ENCODE results near the gene MED29.
A peak's percentile ranks its signal among the peaks of the same experiment; 100 is the strongest.

The MED29 gene

DNA sequence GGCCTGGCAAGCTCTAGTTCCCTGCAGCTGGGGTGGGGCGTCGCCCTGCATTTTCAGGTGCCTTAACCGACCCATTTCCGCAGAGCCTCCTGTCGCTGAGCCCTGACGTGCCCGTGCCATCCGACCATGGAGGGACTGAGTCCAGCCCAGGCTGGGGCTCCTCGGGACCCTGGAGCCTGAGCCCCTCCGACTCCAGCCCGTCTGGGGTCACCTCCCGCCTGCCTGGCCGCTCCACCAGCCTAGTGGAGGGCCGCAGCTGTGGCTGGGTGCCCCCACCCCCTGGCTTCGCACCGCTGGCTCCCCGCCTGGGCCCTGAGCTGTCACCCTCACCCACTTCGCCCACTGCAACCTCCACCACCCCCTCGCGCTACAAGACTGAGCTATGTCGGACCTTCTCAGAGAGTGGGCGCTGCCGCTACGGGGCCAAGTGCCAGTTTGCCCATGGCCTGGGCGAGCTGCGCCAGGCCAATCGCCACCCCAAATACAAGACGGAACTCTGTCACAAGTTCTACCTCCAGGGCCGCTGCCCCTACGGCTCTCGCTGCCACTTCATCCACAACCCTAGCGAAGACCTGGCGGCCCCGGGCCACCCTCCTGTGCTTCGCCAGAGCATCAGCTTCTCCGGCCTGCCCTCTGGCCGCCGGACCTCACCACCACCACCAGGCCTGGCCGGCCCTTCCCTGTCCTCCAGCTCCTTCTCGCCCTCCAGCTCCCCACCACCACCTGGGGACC is 16.6 kb downstream of the MED29 start:
- peak overlapping the region; percentile 98 for H3K4me3 ChIP-seq (ENCODE audit: low read length)
- TF ChIP-seq EZH2 (optimal IDR thresholded peaks at IDR 0.05; ENCODE audit: low read depth, low read length) (no peak), EZH2phosphoT487 (IDR thresholded peaks at IDR 0.05; ENCODE audit: low read length) (no peak)
- TF ChIP-seq, protein P1, sequence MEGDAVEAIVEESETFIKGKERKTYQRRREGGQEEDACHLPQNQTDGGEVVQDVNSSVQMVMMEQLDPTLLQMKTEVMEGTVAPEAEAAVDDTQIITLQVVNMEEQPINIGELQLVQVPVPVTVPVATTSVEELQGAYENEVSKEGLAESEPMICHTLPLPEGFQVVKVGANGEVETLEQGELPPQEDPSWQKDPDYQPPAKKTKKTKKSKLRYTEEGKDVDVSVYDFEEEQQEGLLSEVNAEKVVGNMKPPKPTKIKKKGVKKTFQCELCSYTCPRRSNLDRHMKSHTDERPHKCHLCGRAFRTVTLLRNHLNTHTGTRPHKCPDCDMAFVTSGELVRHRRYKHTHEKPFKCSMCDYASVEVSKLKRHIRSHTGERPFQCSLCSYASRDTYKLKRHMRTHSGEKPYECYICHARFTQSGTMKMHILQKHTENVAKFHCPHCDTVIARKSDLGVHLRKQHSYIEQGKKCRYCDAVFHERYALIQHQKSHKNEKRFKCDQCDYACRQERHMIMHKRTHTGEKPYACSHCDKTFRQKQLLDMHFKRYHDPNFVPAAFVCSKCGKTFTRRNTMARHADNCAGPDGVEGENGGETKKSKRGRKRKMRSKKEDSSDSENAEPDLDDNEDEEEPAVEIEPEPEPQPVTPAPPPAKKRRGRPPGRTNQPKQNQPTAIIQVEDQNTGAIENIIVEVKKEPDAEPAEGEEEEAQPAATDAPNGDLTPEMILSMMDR (IDR thresholded peaks at IDR 0.05; ENCODE audit: low read length) = no peak; the same call in 1 of the 2 replicates
- peaks cover 12% of the 10 kb centered on the region; the same call in 1 of the 2 replicates for H3K36me3 ChIP-seq (replicated peaks; ENCODE audit: insufficient read depth, low read length)
- peak overlapping the region; percentile 99 for H3K4me2 ChIP-seq (ENCODE audit: low read depth, low read length)
- peak overlapping the region; percentile 100 for H3K27ac ChIP-seq (ENCODE audit: low read length)
- no peaks in the 10 kb centered on the region for H3K9me2 ChIP-seq (replicated peaks; ENCODE audit: insufficient read depth, low read length)
- H3K9me3 ChIP-seq (replicated peaks; ENCODE audit: insufficient read depth, low read length) = no peaks in the 10 kb centered on the region
- peaks cover 24% of the 10 kb centered on the region for H3K79me2 ChIP-seq (ENCODE audit: low read length)
- no peaks in the 10 kb centered on the region for H3K27me3 ChIP-seq (replicated peaks; ENCODE audit: insufficient read depth, low read length)
- peaks cover 31% of the 10 kb centered on the region for H3K4me1 ChIP-seq (ENCODE audit: low read length)
- peak; percentile 78 for DNase-seq
- no peak overlapping the region for H2AFZ ChIP-seq (ENCODE audit: low read length)
- H3F3A ChIP-seq (ENCODE audit: insufficient read depth, low read length) = peaks cover 86% of the 10 kb centered on the region
- peak overlapping the region; percentile 99 for H3K9ac ChIP-seq (ENCODE audit: low read length)
- H4K20me1 ChIP-seq (ENCODE audit: insufficient read depth, low read length) = peaks cover 20% of the 10 kb centered on the region; the same call in 1 of the 2 replicates

DNA sequence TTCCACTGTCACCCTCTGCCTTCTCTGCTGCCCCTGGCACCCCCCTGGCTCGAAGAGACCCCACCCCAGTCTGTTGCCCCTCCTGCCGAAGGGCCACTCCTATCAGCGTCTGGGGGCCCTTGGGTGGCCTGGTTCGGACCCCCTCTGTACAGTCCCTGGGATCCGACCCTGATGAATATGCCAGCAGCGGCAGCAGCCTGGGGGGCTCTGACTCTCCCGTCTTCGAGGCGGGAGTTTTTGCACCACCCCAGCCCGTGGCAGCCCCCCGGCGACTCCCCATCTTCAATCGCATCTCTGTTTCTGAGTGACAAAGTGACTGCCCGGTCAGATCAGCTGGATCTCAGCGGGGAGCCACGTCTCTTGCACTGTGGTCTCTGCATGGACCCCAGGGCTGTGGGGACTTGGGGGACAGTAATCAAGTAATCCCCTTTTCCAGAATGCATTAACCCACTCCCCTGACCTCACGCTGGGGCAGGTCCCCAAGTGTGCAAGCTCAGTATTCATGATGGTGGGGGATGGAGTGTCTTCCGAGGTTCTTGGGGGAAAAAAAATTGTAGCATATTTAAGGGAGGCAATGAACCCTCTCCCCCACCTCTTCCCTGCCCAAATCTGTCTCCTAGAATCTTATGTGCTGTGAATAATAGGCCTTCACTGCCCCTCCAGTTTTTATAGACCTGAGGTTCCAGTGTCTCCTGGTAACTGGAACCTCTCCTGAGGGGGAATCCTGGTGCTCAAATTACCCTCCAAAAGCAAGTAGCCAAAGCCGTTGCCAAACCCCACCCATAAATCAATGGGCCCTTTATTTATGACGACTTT is 17.4 kb downstream of the MED29 start:
- Histone ChIP-seq H3K36me3 (replicated peaks; ENCODE audit: insufficient read depth, low read length) (peaks cover 12% of the 10 kb centered on the region; the same call in 1 of the 2 replicates), H3K79me2 (ENCODE audit: low read length) (peaks cover 24% of the 10 kb centered on the region), H3K9ac (ENCODE audit: low read length) (peak overlapping the region; percentile 99), H2AFZ (ENCODE audit: low read length) (no peak overlapping the region), H3K27ac (ENCODE audit: low read length) (peak overlapping the region; percentile 100), H3K4me1 (ENCODE audit: low read length) (peaks cover 27% of the 10 kb centered on the region), H3K9me2 (replicated peaks; ENCODE audit: insufficient read depth, low read length) (no peaks in the 10 kb centered on the region), H3F3A (ENCODE audit: insufficient read depth, low read length) (peaks cover 79% of the 10 kb centered on the region), H3K27me3 (replicated peaks; ENCODE audit: insufficient read depth, low read length) (no peaks in the 10 kb centered on the region), H3K4me3 (ENCODE audit: low read length) (peak overlapping the region; percentile 98), H3K9me3 (replicated peaks; ENCODE audit: insufficient read depth, low read length) (no peaks in the 10 kb centered on the region), H4K20me1 (ENCODE audit: insufficient read depth, low read length) (peaks cover 20% of the 10 kb centered on the region; the same call in 1 of the 2 replicates), H3K4me2 (ENCODE audit: low read depth, low read length) (peak overlapping the region; percentile 99)
- TF ChIP-seq EZH2 (optimal IDR thresholded peaks at IDR 0.05; ENCODE audit: low read depth, low read length) (no peak), EZH2phosphoT487 (IDR thresholded peaks at IDR 0.05; ENCODE audit: low read length) (no peak)
- TF ChIP-seq, protein P1 (IDR thresholded peaks at IDR 0.05; ENCODE audit: low read length) = no peak
- DNase-seq = peak; percentile 40

DNA sequence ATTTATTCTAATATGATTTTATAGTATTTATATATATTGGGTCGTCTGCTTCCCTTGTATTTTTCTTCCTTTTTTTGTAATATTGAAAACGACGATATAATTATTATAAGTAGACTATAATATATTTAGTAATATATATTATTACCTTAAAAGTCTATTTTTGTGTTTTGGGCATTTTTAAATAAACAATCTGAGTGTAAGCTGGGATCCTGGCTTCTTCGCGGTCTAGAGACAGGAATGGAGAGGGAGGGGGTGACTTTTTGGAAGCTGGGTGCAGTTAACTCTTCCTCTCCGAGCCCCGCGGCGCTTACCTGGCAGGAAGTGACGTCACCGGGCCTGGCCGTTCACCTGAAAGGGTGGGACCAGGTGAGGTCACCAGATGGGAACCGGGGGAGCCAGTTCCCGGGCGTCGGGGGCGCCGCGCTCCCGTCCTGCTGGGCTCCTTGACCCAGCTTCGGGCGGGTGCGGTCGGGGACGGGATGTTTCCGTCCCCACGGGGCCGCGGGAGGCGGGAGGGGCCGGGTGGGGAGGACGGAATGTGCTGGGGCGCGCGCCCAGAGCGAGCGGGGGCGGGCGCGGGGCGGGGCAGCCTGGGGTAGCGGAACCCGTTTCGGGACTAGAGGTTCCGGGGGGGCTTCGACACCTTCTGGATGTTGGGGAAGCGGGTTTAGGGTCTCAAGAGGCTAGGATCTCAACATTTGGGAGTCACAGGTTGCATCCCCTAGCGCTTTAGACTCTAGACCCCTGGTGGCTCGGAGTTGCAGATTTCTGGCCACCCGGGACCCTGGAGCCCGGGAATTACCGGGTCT is 18.2 kb downstream of the MED29 start:
- peak overlapping the region; percentile 98 for H3K4me3 ChIP-seq (ENCODE audit: low read length)
- H4K20me1 ChIP-seq (ENCODE audit: insufficient read depth, low read length) = peaks cover 20% of the 10 kb centered on the region; the same call in 1 of the 2 replicates
- H3K4me2 ChIP-seq (ENCODE audit: low read depth, low read length) = peak overlapping the region; percentile 99
- DNase-seq = peak; percentile 90
- H3K9me2 ChIP-seq (replicated peaks; ENCODE audit: insufficient read depth, low read length) = no peaks in the 10 kb centered on the region
- peaks cover 12% of the 10 kb centered on the region; the same call in 1 of the 2 replicates for H3K36me3 ChIP-seq (replicated peaks; ENCODE audit: insufficient read depth, low read length)
- H3K9ac ChIP-seq (ENCODE audit: low read length) = peak overlapping the region; percentile 99
- no peak for TF ChIP-seq EZH2phosphoT487 (IDR thresholded peaks at IDR 0.05; ENCODE audit: low read length)
- TF ChIP-seq, protein P1 (IDR thresholded peaks at IDR 0.05; ENCODE audit: low read length) = 0 out of 2 replicates have a peak, but pooled peaks have one; percentile 6
- no peak for TF ChIP-seq EZH2 (optimal IDR thresholded peaks at IDR 0.05; ENCODE audit: low read depth, low read length)
- H3F3A ChIP-seq (ENCODE audit: insufficient read depth, low read length) = peaks cover 70% of the 10 kb centered on the region
- peak overlapping the region; percentile 100 for H3K27ac ChIP-seq (ENCODE audit: low read length)
- no peak overlapping the region for H2AFZ ChIP-seq (ENCODE audit: low read length)
- H3K4me1 ChIP-seq (ENCODE audit: low read length) = peaks cover 23% of the 10 kb centered on the region
- H3K27me3 ChIP-seq (replicated peaks; ENCODE audit: insufficient read depth, low read length) = no peaks in the 10 kb centered on the region
- peaks cover 24% of the 10 kb centered on the region for H3K79me2 ChIP-seq (ENCODE audit: low read length)
- no peaks in the 10 kb centered on the region for H3K9me3 ChIP-seq (replicated peaks; ENCODE audit: insufficient read depth, low read length)
